IMR-90 (cell line): ENCODE measurements around the gene UBR7. TPM values are rescaled to one million over a fixed set of nuclear protein-coding genes. Genes with fewer than 3 reads are reported as not detected.

Experiments used
- ATAC-seq: fragments of 200-7000 bp; cut with Tn5 transposase; 2 replicates; pipeline ENCODE4 v1.9.1; 2020; ENCODE audit warnings: low read depth, mild to moderate bottlenecking, moderate library complexity
- BruUV-seq: library from RNA; stranded (reverse); fragments of 400-500 nt; replicated peaks from 2 replicates; lab custom pipeline; 2021; lab: Mats Ljungman, UMichigan
- CTCF ChIA-PET: fragments of 300-600 bp; formaldehyde crosslinking; extraction: SDS; loops from one replicate; lab custom pipeline; 2021; ENCODE audit warnings: antibody characterized with exemption; lab: Yijun Ruan, JAX
- POLR2A ChIA-PET: fragments of 300-600 bp; sonication (Branson Sonifier 250); formaldehyde crosslinking; loops from one replicate; lab custom pipeline; 2022; ENCODE audit warnings: antibody characterized with exemption; ENCODE audit not compliant: unreplicated experiment; lab: Charles Lee
- DNase-seq: peaks from one replicate; pipeline ENCODE4 v3.0.0; 2013
- H2AFZ ChIP-seq: replicated peaks from 2 replicates; pipeline ENCODE3; 2013; ENCODE audit warnings: low read length, mild to moderate bottlenecking; ENCODE audit not compliant: poor library complexity
- H2AK5ac ChIP-seq: 2 replicates; pipeline ENCODE4 v1.6.1; 2013; ENCODE audit warnings: low read depth, low read length, inconsistent platforms
- H2AK9ac ChIP-seq: replicated peaks from 2 replicates; pipeline ENCODE3; 2013; ENCODE audit warnings: mild to moderate bottlenecking, low read depth, low read length, moderate library complexity; ENCODE audit not compliant: poor library complexity
- H2BK120ac ChIP-seq: 2 replicates; pipeline ENCODE4 v1.6.1; 2013; ENCODE audit warnings: low read depth, low read length, inconsistent platforms
- H2BK15ac ChIP-seq: 3 replicates; pipeline ENCODE4 v1.6.1; 2013; ENCODE audit warnings: low read depth, low read length, inconsistent platforms
- H2BK20ac ChIP-seq: 2 replicates; pipeline ENCODE4 v1.6.1; 2013; ENCODE audit warnings: low read depth, mild to moderate bottlenecking, inconsistent platforms, low read length, moderate library complexity
- H2BK5ac ChIP-seq: 2 replicates; pipeline ENCODE4 v1.6.1; 2013; ENCODE audit warnings: mild to moderate bottlenecking, low read depth, low read length, inconsistent platforms; ENCODE audit not compliant: poor library complexity, severe bottlenecking
- H3K14ac ChIP-seq: replicated peaks from 2 replicates; pipeline ENCODE4 v1.6.1; 2013; ENCODE audit warnings: low read depth, low read length, inconsistent platforms
- H3K18ac ChIP-seq: 2 replicates; pipeline ENCODE4 v1.6.1; 2013; ENCODE audit warnings: low read depth, low read length, control low read depth
- H3K23ac ChIP-seq: 2 replicates; pipeline ENCODE4 v1.6.1; 2013; ENCODE audit warnings: low read depth, low read length, inconsistent platforms
- H3K27ac ChIP-seq: 2 replicates; pipeline ENCODE4 v1.5.1; 2013; ENCODE audit warnings: mild to moderate bottlenecking, control low read depth, low read length; ENCODE audit not compliant: insufficient read depth
- H3K27me3 ChIP-seq: 2 replicates; pipeline ENCODE4 v1.6.1; 2013; ENCODE audit warnings: low read length; ENCODE audit not compliant: control insufficient read depth, insufficient read depth
- H3K36me3 ChIP-seq: 2 replicates; pipeline ENCODE4 v1.6.1; 2013; ENCODE audit warnings: low read length, mixed read lengths; ENCODE audit not compliant: control insufficient read depth, insufficient read depth
- H3K4ac ChIP-seq: 2 replicates; pipeline ENCODE4 v1.6.1; 2013; ENCODE audit warnings: low read depth, low read length, inconsistent platforms
- H3K4me1 ChIP-seq: 2 replicates; pipeline ENCODE4 v1.6.1; 2013; ENCODE audit warnings: low read length, mixed read lengths; ENCODE audit not compliant: control insufficient read depth, insufficient read depth
- H3K4me2 ChIP-seq: 2 replicates; pipeline ENCODE4 v1.6.1; 2013; ENCODE audit warnings: low read depth, mild to moderate bottlenecking, control low read depth, low read length, moderate library complexity
- H3K4me3 ChIP-seq: 2 replicates; pipeline ENCODE4 v1.5.1; 2013; ENCODE audit warnings: low read depth, mild to moderate bottlenecking, control low read depth, low read length, moderate library complexity; ENCODE audit not compliant: insufficient read depth
- H3K56ac ChIP-seq: 2 replicates; pipeline ENCODE4 v1.6.1; 2013; ENCODE audit warnings: low read length, inconsistent platforms; ENCODE audit not compliant: insufficient read depth; ENCODE audit errors: extremely low read depth
- H3K79me1 ChIP-seq, 2 experiments: 2 replicates each; pipeline ENCODE4 v1.6.1; 2013; ENCODE audit warnings: low read length in 2 of 2, inconsistent platforms in 1 of 2, low read depth in 1 of 2
- H3K9ac ChIP-seq: 2 replicates; pipeline ENCODE4 v1.6.1; 2013; ENCODE audit warnings: low read depth, low read length, control low read depth
- H3K9me1 ChIP-seq: 2 replicates; pipeline ENCODE4 v1.6.1; 2013; ENCODE audit warnings: low read length, inconsistent platforms; ENCODE audit not compliant: insufficient read depth
- H3K9me3 ChIP-seq: 2 replicates; pipeline ENCODE4 v1.6.1; 2013; ENCODE audit warnings: low read length; ENCODE audit not compliant: control insufficient read depth, insufficient read depth
- H4K20me1 ChIP-seq: 2 replicates; pipeline ENCODE4 v1.6.1; 2013; ENCODE audit warnings: low read length, inconsistent platforms; ENCODE audit not compliant: insufficient read depth
- H4K5ac ChIP-seq: 2 replicates; pipeline ENCODE4 v1.6.1; 2013; ENCODE audit warnings: mild to moderate bottlenecking, low read depth, low read length, control low read depth
- H4K8ac ChIP-seq, 2 experiments: 2 replicates each; pipeline ENCODE4 v1.6.1; 2013; ENCODE audit warnings: low read depth in 2 of 2, low read length in 2 of 2, control low read depth in 1 of 2, inconsistent platforms in 1 of 2
- H4K91ac ChIP-seq: 2 replicates; pipeline ENCODE4 v1.6.1; 2013; ENCODE audit warnings: low read depth, low read length, inconsistent platforms; ENCODE audit not compliant: insufficient read depth
- BHLHE40 ChIP-seq: fragments of 150-350 bp; IDR thresholded peaks from 2 replicates; pipeline ENCODE4 v1.6.1; 2016; ENCODE audit warnings: mild to moderate bottlenecking, low read depth, low read length
- CEBPB ChIP-seq: IDR thresholded peaks from 2 replicates; pipeline ENCODE4 v1.6.1; 2012; ENCODE audit warnings: low read depth, low read length, improper control_type of control experiment
- CHD1 ChIP-seq: IDR thresholded peaks from 2 replicates; pipeline ENCODE4 v1.6.1; 2012; ENCODE audit warnings: low read depth, low read length, improper control_type of control experiment
- FOS ChIP-seq: fragments of 150-350 bp; IDR thresholded peaks from 2 replicates; pipeline ENCODE4 v1.6.1; 2016; ENCODE audit warnings: low read depth, low read length
- MAFK ChIP-seq: IDR thresholded peaks from 2 replicates; pipeline ENCODE4 v1.6.1; 2012; ENCODE audit warnings: low read depth, low read length, improper control_type of control experiment
- MXI1 ChIP-seq: IDR thresholded peaks from 2 replicates; pipeline ENCODE4 v1.6.1; 2012; ENCODE audit warnings: low read depth, mild to moderate bottlenecking, low read length, moderate library complexity, borderline replicate concordance
- NFE2L2 ChIP-seq: fragments of 150-350 bp; IDR thresholded peaks from 2 replicates; pipeline ENCODE4 v1.6.1; 2016; ENCODE audit warnings: low read depth, mild to moderate bottlenecking, low read length
- RAD21 ChIP-seq: IDR thresholded peaks from 2 replicates; pipeline ENCODE4 v1.6.1; 2012; ENCODE audit warnings: low read length, improper control_type of control experiment
- RCOR1 ChIP-seq: IDR thresholded peaks from 2 replicates; pipeline ENCODE4 v1.6.1; 2012; ENCODE audit warnings: mild to moderate bottlenecking, low read length, improper control_type of control experiment; ENCODE audit not compliant: insufficient replicate concordance
- RFX5 ChIP-seq: IDR thresholded peaks from 2 replicates; pipeline ENCODE4 v1.8.0; 2012; ENCODE audit warnings: low read depth, mild to moderate bottlenecking, low read length, moderate library complexity
- SMC3 ChIP-seq: fragments of 150-350 bp; IDR thresholded peaks from 2 replicates; pipeline ENCODE4 v1.6.1; 2016; ENCODE audit warnings: low read depth, mild to moderate bottlenecking, antibody characterized with exemption, low read length, moderate library complexity
- WGBS, 2 experiments: methylation state at CpG; one replicate each; pipeline versions ENCODE4 v1.1.5 to v1.1.7; 2013; ENCODE audit warnings: missing lambda C conversion rate in 2 of 2; ENCODE audit not compliant: insufficient read length in 1 of 2; ENCODE audit errors: extremely low coverage in 2 of 2; 5-methylcytosine and 5-hydroxymethylcytosine counted together
- dilution Hi-C: fragments of 300-500 bp; cut with HindIII; formaldehyde crosslinking; loops from one replicate; pipeline ENCODE4 v1.14.3; 2018; ENCODE audit warnings: low sequenced_read_pairs; ENCODE audit not compliant: unreplicated experiment
- in situ Hi-C: fragments of 300-500 bp; cut with MboI; formaldehyde crosslinking; loops from 3 replicates; pipeline ENCODE4 v1.14.3; 2019; ENCODE audit warnings: low sequenced_read_pairs, inconsistent platforms, mixed read lengths
- intact Hi-C: fragments of 100-400 bp; cut with micrococcal nuclease; formaldehyde crosslinking; loops from 2 replicates; pipeline ENCODE4 v1.10.0; 2022
- polyA plus RNA-seq, 3 experiments: library from polyadenylated mRNA; depleted of rRNA; stranded (reverse); fragments of >200 nt; gene quantifications; 2 replicates each; pipeline ENCODE4 v1.2.3, GENCODE V29; 2012; ENCODE audit warnings: low replicate concordance in 1 of 3
- total RNA-seq: library from RNA; depleted of rRNA; stranded (reverse); fragments of >200 nt; gene quantifications from 2 replicates; pipeline ENCODE4 v1.2.3, GENCODE V29; 2012
- TF ChIP-seq, protein P1 (sequence below): conservative IDR thresholded peaks from 2 replicates; pipeline ENCODE4 v1.5.1; 2012; ENCODE audit warnings: mild to moderate bottlenecking, low read depth, low read length, improper control_type of control experiment
- TF ChIP-seq, protein P2 (sequence below): fragments of 150-350 bp; IDR thresholded peaks from 2 replicates; pipeline ENCODE4 v1.6.1; 2017; ENCODE audit warnings: mild to moderate bottlenecking, antibody characterized with exemption, low read length, low read depth

UBR7 gene
- total and polyA plus RNA-seq, 2 of the 4 experiments (the other 2 are of a cell fraction): 24.2 to 29.4 TPM

DNA sequence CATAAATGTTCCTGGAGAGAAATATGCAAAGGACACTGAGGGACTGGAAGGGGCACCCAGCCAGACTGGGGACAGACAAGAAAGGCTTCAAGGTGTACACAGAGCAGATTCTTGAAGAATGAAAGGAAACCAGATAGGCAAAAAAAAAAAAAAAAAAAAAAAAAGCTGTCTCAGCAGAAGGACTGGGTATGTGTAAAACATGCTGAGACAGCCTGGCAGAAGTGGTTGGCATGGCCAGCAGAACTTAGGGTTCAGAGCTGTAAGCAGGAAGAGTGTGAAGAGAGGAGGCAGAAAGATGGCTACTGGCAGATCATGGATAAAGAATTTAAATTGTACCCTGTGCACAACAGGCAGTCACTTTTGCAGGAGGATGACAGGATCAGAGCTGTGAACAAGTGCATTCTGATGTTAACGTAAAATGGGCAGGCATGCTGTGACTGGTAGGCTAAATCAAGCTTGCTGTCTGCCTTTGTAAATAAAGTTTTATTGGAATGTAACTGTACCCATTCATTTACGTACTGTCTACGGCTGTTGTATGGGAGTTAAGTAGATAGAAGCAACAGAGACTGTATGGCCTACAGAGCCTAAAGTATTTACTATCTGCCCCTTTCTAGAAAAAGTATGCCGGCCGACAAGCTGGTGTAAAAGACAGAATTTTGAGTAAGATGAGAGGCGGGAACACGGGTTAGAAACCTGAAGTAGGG, 42.2 kb downstream of the UBR7 start:
- no peak overlapping the region for H4K91ac ChIP-seq
- 0 out of 2 replicates have a peak, but pooled peaks cover 2% of the 10 kb centered on the region for H3K4me1 ChIP-seq
- in situ Hi-C loops (no loop called here), intact Hi-C loops (no loop called here), dilution Hi-C loops (no loop called here)
- no peak overlapping the region for H3K27ac ChIP-seq
- H2BK5ac ChIP-seq: no peak overlapping the region
- no peak overlapping the region for H2BK15ac ChIP-seq
- H3K56ac ChIP-seq: no peak overlapping the region
- H3K4me3 ChIP-seq: no peak overlapping the region
- peaks cover 44% of the 10 kb centered on the region for H3K36me3 ChIP-seq
- no peak overlapping the region for H3K14ac ChIP-seq
- DNase-seq (no peak), ATAC-seq (no peak)
- ChIA-PET CTCF (interaction anchor here (0.6 to 1.1 kb wide), 3 partner anchors 8 to 69 kb away, joined by 3 read pairs; no protein-coding TSS in a partner anchor), POLR2A (no interaction called here)
- no TSS peak for BruUV-seq
- TF ChIP-seq CHD1: no peak
- no peak for TF ChIP-seq RAD21
- no peak for TF ChIP-seq MXI1
- no peak for TF ChIP-seq BHLHE40
- TF ChIP-seq, protein P1, sequence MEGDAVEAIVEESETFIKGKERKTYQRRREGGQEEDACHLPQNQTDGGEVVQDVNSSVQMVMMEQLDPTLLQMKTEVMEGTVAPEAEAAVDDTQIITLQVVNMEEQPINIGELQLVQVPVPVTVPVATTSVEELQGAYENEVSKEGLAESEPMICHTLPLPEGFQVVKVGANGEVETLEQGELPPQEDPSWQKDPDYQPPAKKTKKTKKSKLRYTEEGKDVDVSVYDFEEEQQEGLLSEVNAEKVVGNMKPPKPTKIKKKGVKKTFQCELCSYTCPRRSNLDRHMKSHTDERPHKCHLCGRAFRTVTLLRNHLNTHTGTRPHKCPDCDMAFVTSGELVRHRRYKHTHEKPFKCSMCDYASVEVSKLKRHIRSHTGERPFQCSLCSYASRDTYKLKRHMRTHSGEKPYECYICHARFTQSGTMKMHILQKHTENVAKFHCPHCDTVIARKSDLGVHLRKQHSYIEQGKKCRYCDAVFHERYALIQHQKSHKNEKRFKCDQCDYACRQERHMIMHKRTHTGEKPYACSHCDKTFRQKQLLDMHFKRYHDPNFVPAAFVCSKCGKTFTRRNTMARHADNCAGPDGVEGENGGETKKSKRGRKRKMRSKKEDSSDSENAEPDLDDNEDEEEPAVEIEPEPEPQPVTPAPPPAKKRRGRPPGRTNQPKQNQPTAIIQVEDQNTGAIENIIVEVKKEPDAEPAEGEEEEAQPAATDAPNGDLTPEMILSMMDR: no peak
- TF ChIP-seq MAFK: no peak
- TF ChIP-seq, protein P2, sequence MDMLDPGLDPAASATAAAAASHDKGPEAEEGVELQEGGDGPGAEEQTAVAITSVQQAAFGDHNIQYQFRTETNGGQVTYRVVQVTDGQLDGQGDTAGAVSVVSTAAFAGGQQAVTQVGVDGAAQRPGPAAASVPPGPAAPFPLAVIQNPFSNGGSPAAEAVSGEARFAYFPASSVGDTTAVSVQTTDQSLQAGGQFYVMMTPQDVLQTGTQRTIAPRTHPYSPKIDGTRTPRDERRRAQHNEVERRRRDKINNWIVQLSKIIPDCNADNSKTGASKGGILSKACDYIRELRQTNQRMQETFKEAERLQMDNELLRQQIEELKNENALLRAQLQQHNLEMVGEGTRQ: no peak
- TF ChIP-seq SMC3: no peak
- TF ChIP-seq CEBPB: no peak
- TF ChIP-seq RCOR1: no peak
- TF ChIP-seq RFX5: no peak
- no peak for TF ChIP-seq FOS
- no peak for TF ChIP-seq NFE2L2
- H3K4me2 ChIP-seq: no peak overlapping the region
- no peak overlapping the region for H4K5ac ChIP-seq
- WGBS, 2 experiments: no CpG with 5 or more reads among the region's 7 CpGs
- peaks cover 3% of the 10 kb centered on the region; the same call in 1 of the 2 replicates for H3K9me1 ChIP-seq
- H2AK9ac ChIP-seq: no peak overlapping the region
- no peaks in the 10 kb centered on the region for H4K20me1 ChIP-seq
- H4K8ac ChIP-seq: no peak overlapping the region
- H3K23ac ChIP-seq: no peak overlapping the region
- H2AFZ ChIP-seq: no peak overlapping the region
- H2AK5ac ChIP-seq: no peak overlapping the region
- H3K79me1 ChIP-seq: peaks cover 3 to 23% of the 10 kb centered on the region in 2 experiments; a peak in 3 of 4 replicates
- H3K4ac ChIP-seq: no peak overlapping the region
- no peak overlapping the region for H2BK120ac ChIP-seq
- H3K9me3 ChIP-seq: no peaks in the 10 kb centered on the region
- H3K18ac ChIP-seq: no peak overlapping the region
- H2BK20ac ChIP-seq: no peak overlapping the region
- H3K27me3 ChIP-seq: no peaks in the 10 kb centered on the region
- no peak overlapping the region for H3K9ac ChIP-seq
